ENCODE results near the gene CACNA2D3. TPM values are rescaled to one million over a fixed set of nuclear protein-coding genes. Genes with fewer than 3 reads are reported as not detected.

Gene CACNA2D3
- total RNA-seq, 1 donor from 2014 or later: 0.70 TPM

- Mint-ChIP-seq H3K36me3 (ENCODE audit: low read depth, unreplicated experiment) (no peaks in the 10 kb centered on the region), H3K27me3 (ENCODE audit: low read depth, unreplicated experiment) (peaks cover 2% of the 10 kb centered on the region), H3K27ac (ENCODE audit: unreplicated experiment) (no peak overlapping the region), H3K4me3 (ENCODE audit: unreplicated experiment) (no peak overlapping the region), H3K9me3 (ENCODE audit: unreplicated experiment) (no peaks in the 10 kb centered on the region), H3K4me1 (ENCODE audit: low read depth, unreplicated experiment) (peaks cover 25% of the 10 kb centered on the region)
- peaks cover 19% of the 10 kb centered on the region for H3K4me1 ChIP-seq (ENCODE audit: insufficient read depth, low read length)
- H3K4me3 ChIP-seq (ENCODE audit: insufficient read depth, low read depth, low read length): no peak overlapping the region
- no peaks in the 10 kb centered on the region for H3K27me3 ChIP-seq (ENCODE audit: insufficient read depth, low read length)
- TF ChIP-seq CTCF (IDR thresholded peaks at IDR 0.05; ENCODE audit: insufficient read depth, low read depth, low read length) (no peak), EZH2 (IDR thresholded peaks at IDR 0.05; ENCODE audit: insufficient read depth, low read length) (no peak)
- DNase-seq (ENCODE audit: low read depth) (no peak), FAIRE-seq (no peak)
- no peaks in the 10 kb centered on the region for H4K20me1 ChIP-seq (ENCODE audit: insufficient read depth, low read length)
- H3K27ac ChIP-seq (ENCODE audit: low read depth, low read length): no peak overlapping the region
- no peak overlapping the region for H3K4me2 ChIP-seq (ENCODE audit: low read length)
- H3K36me3 ChIP-seq (ENCODE audit: insufficient read depth, low read length): no peaks in the 10 kb centered on the region
- H3K79me2 ChIP-seq (ENCODE audit: insufficient read depth, low read length): no peaks in the 10 kb centered on the region
- H2AFZ ChIP-seq (ENCODE audit: low read depth, low read length): no peak overlapping the region
- H3K9ac ChIP-seq (ENCODE audit: low read length): no peak overlapping the region
- no peaks in the 10 kb centered on the region for H3K9me3 ChIP-seq (ENCODE audit: insufficient read depth, low read depth, low read length)
Measured at GRCh38 chr3:54888162-54888561, 765.8 kb downstream of the CACNA2D3 start.

- Histone ChIP-seq H3K27me3 (ENCODE audit: insufficient read depth, low read length) (no peaks in the 10 kb centered on the region), H3K9ac (ENCODE audit: low read length) (no peak overlapping the region), H4K20me1 (ENCODE audit: insufficient read depth, low read length) (no peaks in the 10 kb centered on the region), H3K27ac (ENCODE audit: low read depth, low read length) (no peak overlapping the region), H3K4me2 (ENCODE audit: low read length) (no peak overlapping the region), H2AFZ (ENCODE audit: low read depth, low read length) (no peak overlapping the region), H3K4me3 (ENCODE audit: insufficient read depth, low read depth, low read length) (no peak overlapping the region), H3K79me2 (ENCODE audit: insufficient read depth, low read length) (no peaks in the 10 kb centered on the region), H3K36me3 (ENCODE audit: insufficient read depth, low read length) (no peaks in the 10 kb centered on the region), H3K4me1 (ENCODE audit: insufficient read depth, low read length) (peaks cover 19% of the 10 kb centered on the region), H3K9me3 (ENCODE audit: insufficient read depth, low read depth, low read length) (no peaks in the 10 kb centered on the region)
- Mint-ChIP-seq H3K27me3 (ENCODE audit: low read depth, unreplicated experiment) (peaks cover 2% of the 10 kb centered on the region), H3K4me3 (ENCODE audit: unreplicated experiment) (no peak overlapping the region), H3K9me3 (ENCODE audit: unreplicated experiment) (no peaks in the 10 kb centered on the region), H3K36me3 (ENCODE audit: low read depth, unreplicated experiment) (no peaks in the 10 kb centered on the region), H3K4me1 (ENCODE audit: low read depth, unreplicated experiment) (peaks cover 25% of the 10 kb centered on the region), H3K27ac (ENCODE audit: unreplicated experiment) (no peak overlapping the region)
- no peak for DNase-seq (ENCODE audit: low read depth)
- TF ChIP-seq EZH2 (IDR thresholded peaks at IDR 0.05; ENCODE audit: insufficient read depth, low read length) (no peak), CTCF (IDR thresholded peaks at IDR 0.05; ENCODE audit: insufficient read depth, low read depth, low read length) (no peak)
- FAIRE-seq: no peak
Measured at GRCh38 chr3:54888873-54889272, 766.5 kb downstream of the CACNA2D3 start.

GRCh38 chr3:54889731-54890130 is 767.4 kb downstream of the CACNA2D3 start:
- Histone ChIP-seq H3K79me2 (ENCODE audit: insufficient read depth, low read length) (no peaks in the 10 kb centered on the region), H3K4me1 (ENCODE audit: insufficient read depth, low read length) (peaks cover 19% of the 10 kb centered on the region), H4K20me1 (ENCODE audit: insufficient read depth, low read length) (no peaks in the 10 kb centered on the region), H3K36me3 (ENCODE audit: insufficient read depth, low read length) (no peaks in the 10 kb centered on the region), H2AFZ (ENCODE audit: low read depth, low read length) (no peak overlapping the region), H3K4me3 (ENCODE audit: insufficient read depth, low read depth, low read length) (no peak overlapping the region), H3K27me3 (ENCODE audit: insufficient read depth, low read length) (no peaks in the 10 kb centered on the region), H3K4me2 (ENCODE audit: low read length) (no peak overlapping the region), H3K9me3 (ENCODE audit: insufficient read depth, low read depth, low read length) (no peaks in the 10 kb centered on the region), H3K9ac (ENCODE audit: low read length) (no peak overlapping the region), H3K27ac (ENCODE audit: low read depth, low read length) (no peak overlapping the region)
- no peak for FAIRE-seq
- H3K36me3 Mint-ChIP-seq (ENCODE audit: low read depth, unreplicated experiment): no peaks in the 10 kb centered on the region
- H3K27ac Mint-ChIP-seq (ENCODE audit: unreplicated experiment): no peak overlapping the region
- TF ChIP-seq EZH2 (IDR thresholded peaks at IDR 0.05; ENCODE audit: insufficient read depth, low read length) (no peak), CTCF (IDR thresholded peaks at IDR 0.05; ENCODE audit: insufficient read depth, low read depth, low read length) (no peak)
- H3K27me3 Mint-ChIP-seq (ENCODE audit: low read depth, unreplicated experiment): peaks cover 2% of the 10 kb centered on the region
- H3K4me1 Mint-ChIP-seq (ENCODE audit: low read depth, unreplicated experiment): peaks cover 25% of the 10 kb centered on the region
- no peak overlapping the region for H3K4me3 Mint-ChIP-seq (ENCODE audit: unreplicated experiment)
- no peak for DNase-seq (ENCODE audit: low read depth)
- no peaks in the 10 kb centered on the region for H3K9me3 Mint-ChIP-seq (ENCODE audit: unreplicated experiment)
